ENCODE results near the gene HMMR.
"Not testable (repeated sequence)": the region's sequence is repeated elsewhere in the genome, so short reads cannot be mapped to it uniquely, and the experiment has no call there.

- TF ChIP-seq POLR2A, POLR2AphosphoS5 (IDR thresholded peaks at IDR 0.05; ENCODE audit: low read depth, low read length): not testable (repeated sequence)
Measured at GRCh38 chr5:163426128-163426527, 34.3 kb upstream of the HMMR start.
